Lung (tissue), 12 donors: ENCODE measurements around the gene TBX2. TPM values are rescaled to one million over a fixed set of nuclear protein-coding genes. Genes with fewer than 3 reads are reported as not detected.

Experiments used
- ATAC-seq: fragments of 200-7000 bp; cut with Tn5 transposase; one replicate; pipeline ENCODE4 v1.9.1; 2020; ENCODE audit warnings: moderate number of reproducible peaks; ENCODE audit not compliant: insufficient read depth, low FRiP score
- DNase-seq, 3 donors: peaks; one replicate each; pipeline ENCODE4 v3.0.0-alpha.2; 2013 to 2017
- H3K27ac ChIP-seq, 2 donors: one replicate each; pipeline ENCODE4 v1.5.1; 2013; ENCODE audit warnings: mild to moderate bottlenecking in 2 of 2, moderate library complexity in 2 of 2, control low read depth in 1 of 2, inconsistent platforms in 1 of 2, low read depth in 1 of 2, low read length in 1 of 2
- H3K27me3 ChIP-seq, 3 donors: one replicate each; pipeline ENCODE4 v1.5.1; 2013; ENCODE audit warnings: low read length in 2 of 3; ENCODE audit not compliant: control insufficient read depth in 3 of 3, insufficient read depth in 3 of 3
- H3K36me3 ChIP-seq, 4 donors: one replicate each; pipeline ENCODE4 v1.5.1; 2013; ENCODE audit warnings: low read length in 4 of 4, mild to moderate bottlenecking in 1 of 4, moderate library complexity in 1 of 4; ENCODE audit not compliant: control insufficient read depth in 4 of 4, insufficient read depth in 4 of 4
- H3K4me1 ChIP-seq, 5 donors: one replicate each; pipeline ENCODE4 v1.5.1; 2013; ENCODE audit warnings: low read length in 5 of 5, mild to moderate bottlenecking in 2 of 5, moderate library complexity in 1 of 5; ENCODE audit not compliant: control insufficient read depth in 5 of 5, insufficient read depth in 5 of 5
- H3K4me3 ChIP-seq: one replicate; pipeline ENCODE4 v1.5.1; 2013; ENCODE audit warnings: mild to moderate bottlenecking, control low read depth, moderate library complexity
- H3K9ac ChIP-seq, 2 donors: one replicate each; pipeline ENCODE4 v1.5.1; 2013; ENCODE audit warnings: low read length in 2 of 2, control low read depth in 1 of 2; ENCODE audit not compliant: insufficient read depth in 1 of 2
- H3K9me3 ChIP-seq, 4 donors: one replicate each; pipeline ENCODE4 v1.5.1; 2013; ENCODE audit warnings: low read length in 3 of 4, mild to moderate bottlenecking in 1 of 4, moderate library complexity in 1 of 4; ENCODE audit not compliant: control insufficient read depth in 4 of 4, insufficient read depth in 3 of 4
- CTCF ChIP-seq: IDR thresholded peaks from 2 replicates; pipeline ENCODE4 v1.5.1; 2012; ENCODE audit warnings: mild to moderate bottlenecking; ENCODE audit errors: control extremely low read depth, extremely low read depth
- WGBS, 2 donors: extraction: QIAGEN DNeasy Blood & Tissue Kit; methylation state at CpG; one replicate each; pipeline ENCODE4 v1.1.7; 2013; 5-methylcytosine and 5-hydroxymethylcytosine counted together
- polyA plus RNA-seq, 2 donors: library from polyadenylated mRNA; stranded (reverse); fragments of 200-250 nt; gene quantifications; one replicate each; pipeline ENCODE4 v1.2.1, GENCODE V29; 2013
- total RNA-seq, 2 donors: library from RNA; depleted of rRNA in 1 of 2; stranded (reverse); fragments of >200 nt in 1 of 2; gene quantifications; one replicate each; pipeline ENCODE4 v1.2.1, GENCODE V29; 2014 to 2021
- donor health status: control.
- donor health status: control.
- donor health status: Bipolar disorder and iron deficiency.
- donor health status: healthy.
- donor health status: DM: yes; HTN: yes; CAD: no.

TBX2 gene
- total and polyA plus RNA-seq, 4 donors: 44.5 to 155 (median 79.2) TPM

- H3K36me3 ChIP-seq: no peaks in the 10 kb centered on the region
- H3K4me3 ChIP-seq: no peak overlapping the region
- no peaks in the 10 kb centered on the region for H3K9me3 ChIP-seq
- no peak for DNase-seq
- H3K27me3 ChIP-seq: no peaks in the 10 kb centered on the region
- no peak for ATAC-seq
- no peak overlapping the region for H3K9ac ChIP-seq
- 81 to 86% methylated on average over 6 of the region's 6 CpGs for WGBS, 2 donors
- no peak for TF ChIP-seq CTCF
- H3K27ac ChIP-seq: no peak overlapping the region
- peaks cover 0 to 59% (median 10%) of the 10 kb centered on the region in 5 donors for H3K4me1 ChIP-seq
Observed at GRCh38 chr17:61386251-61386650, 13.4 kb upstream of the TBX2 start.

GRCh38 chr17:61387011-61387410, 12.6 kb upstream of the TBX2 start:
- ATAC-seq: no peak
- no peak overlapping the region for H3K4me3 ChIP-seq
- WGBS, 2 donors: 95 to 98% methylated on average over 8 of the region's 8 CpGs
- TF ChIP-seq CTCF: no peak
- no peak for DNase-seq
- H3K9me3 ChIP-seq: no peaks in the 10 kb centered on the region
- no peak overlapping the region for H3K27ac ChIP-seq
- H3K27me3 ChIP-seq: no peaks in the 10 kb centered on the region
- no peak overlapping the region for H3K9ac ChIP-seq
- no peaks in the 10 kb centered on the region for H3K36me3 ChIP-seq
- peaks cover 0 to 57% (median 9%) of the 10 kb centered on the region in 5 donors for H3K4me1 ChIP-seq

GRCh38 chr17:61387511-61388305, 11.9 kb upstream of the TBX2 start:
- ATAC-seq: no peak
- H3K4me1 ChIP-seq: peaks cover 0 to 57% (median 9%) of the 10 kb centered on the region in 5 donors
- 93% methylated on average over 11 of the region's 11 CpGs for WGBS, 2 donors
- H3K36me3 ChIP-seq: peaks cover 0 to 2% (median 0%) of the 10 kb centered on the region in 4 donors
- H3K27ac ChIP-seq: no peak overlapping the region
- H3K9ac ChIP-seq: no peak overlapping the region
- DNase-seq: no peak
- H3K27me3 ChIP-seq: no peaks in the 10 kb centered on the region
- no peaks in the 10 kb centered on the region for H3K9me3 ChIP-seq
- H3K4me3 ChIP-seq: no peak overlapping the region
- TF ChIP-seq CTCF: no peak
